Measurements from ENCODE around the gene CAMK1D.
"Not testable (repeated sequence)": the region's sequence is repeated elsewhere in the genome, so short reads cannot be mapped to it uniquely, and the experiment has no call there.

Gene CAMK1D

DNA sequence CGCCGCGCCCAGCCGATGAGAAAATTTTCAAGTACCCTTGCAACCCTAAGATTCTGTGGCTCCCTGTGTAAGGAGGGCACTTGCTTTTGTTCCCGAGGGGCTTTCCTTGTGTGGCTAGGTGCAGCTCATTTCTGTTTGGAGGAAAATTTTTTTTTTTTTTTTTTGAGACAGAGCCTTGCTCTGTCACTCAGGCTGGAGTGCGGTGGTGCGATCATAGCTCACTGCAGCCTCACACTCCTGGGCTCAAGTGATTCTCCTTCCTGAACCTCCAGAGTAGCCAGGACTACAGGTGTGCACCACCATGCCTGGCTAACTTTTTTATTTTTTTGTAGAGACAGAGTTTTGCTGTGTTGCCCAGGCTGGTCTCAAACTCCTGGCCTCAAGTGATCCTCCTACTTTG, 5.3 kb downstream of the CAMK1D start:
- H4K5ac ChIP-seq (ENCODE audit: low read length); DNase-seq; H3K79me1 ChIP-seq (ENCODE audit: low read length); H2BK15ac ChIP-seq (replicated peaks; ENCODE audit: low read depth); H3K4me1 ChIP-seq (ENCODE audit: control insufficient read depth, low read depth, low read length); H3K4me2 ChIP-seq (ENCODE audit: low read length); H3K4me3 ChIP-seq (ENCODE audit: low read length); H3K9ac ChIP-seq (ENCODE audit: low read length); H3K4ac ChIP-seq (ENCODE audit: low read depth, low read length); H2BK120ac ChIP-seq (ENCODE audit: low read depth, low read length); H3K18ac ChIP-seq (ENCODE audit: low read length); H3K23ac ChIP-seq (ENCODE audit: low read length); H3K27ac ChIP-seq (ENCODE audit: low read depth, low read length); H3K56ac ChIP-seq (ENCODE audit: low read length); H2BK5ac ChIP-seq (ENCODE audit: low read length); H3K79me2 ChIP-seq (ENCODE audit: control insufficient read depth, insufficient read depth, low read length); H4K8ac ChIP-seq (ENCODE audit: low read depth, low read length); H3K36me3 ChIP-seq (ENCODE audit: control insufficient read depth, insufficient read depth, low read length); H3K27me3 ChIP-seq (ENCODE audit: insufficient read depth, low read length, poor library complexity); H2AK5ac ChIP-seq (ENCODE audit: low read length): not testable (repeated sequence)
- WGBS (ENCODE audit: extremely low coverage, insufficient coverage, low lambda C conversion rate): no CpG with 5 or more reads among the region's 7 CpGs

DNA sequence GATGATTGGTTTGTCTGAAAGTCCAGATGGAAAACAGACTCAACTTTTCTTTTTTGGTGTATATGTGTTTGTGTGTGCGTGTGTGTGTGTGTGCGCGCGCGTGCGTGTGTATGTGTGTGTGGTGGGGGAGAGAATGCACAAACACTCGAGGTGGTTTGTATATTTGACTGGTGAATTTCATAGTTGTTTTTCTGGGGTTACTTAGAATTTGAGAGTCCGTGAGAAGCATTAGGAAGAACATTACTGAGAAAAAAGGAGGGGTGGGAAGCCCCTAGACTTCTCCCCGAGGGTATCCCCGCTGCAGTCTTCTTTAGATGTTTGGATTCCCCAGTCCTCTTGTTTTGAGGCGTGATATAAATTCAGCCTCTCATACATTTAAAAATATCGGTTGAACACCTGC, 6.0 kb downstream of the CAMK1D start:
- Histone ChIP-seq H3K9ac (ENCODE audit: low read length) (no peak overlapping the region), H4K5ac (ENCODE audit: low read length) (no peak overlapping the region), H3K4me1 (ENCODE audit: control insufficient read depth, low read depth, low read length) (peaks cover 11% of the 10 kb centered on the region), H3K4me3 (ENCODE audit: low read length) (no peak overlapping the region), H3K4ac (ENCODE audit: low read depth, low read length) (no peak overlapping the region), H2AK5ac (ENCODE audit: low read length) (no peak overlapping the region), H3K27me3 (ENCODE audit: insufficient read depth, low read length, poor library complexity) (no peaks in the 10 kb centered on the region), H3K36me3 (ENCODE audit: control insufficient read depth, insufficient read depth, low read length) (no peaks in the 10 kb centered on the region), H3K18ac (ENCODE audit: low read length) (no peak overlapping the region), H2BK15ac (replicated peaks; ENCODE audit: low read depth) (no peak overlapping the region), H2BK120ac (ENCODE audit: low read depth, low read length) (no peak overlapping the region), H3K79me1 (ENCODE audit: low read length) (peaks cover 3% of the 10 kb centered on the region), H3K23ac (ENCODE audit: low read length) (no peak overlapping the region), H2BK5ac (ENCODE audit: low read length) (no peak overlapping the region), H3K27ac (ENCODE audit: low read depth, low read length) (no peak overlapping the region), H4K8ac (ENCODE audit: low read depth, low read length) (no peak overlapping the region), H3K4me2 (ENCODE audit: low read length) (no peak overlapping the region), H3K79me2 (ENCODE audit: control insufficient read depth, insufficient read depth, low read length) (no peaks in the 10 kb centered on the region), H3K56ac (ENCODE audit: low read length) (no peak overlapping the region)
- DNase-seq: no peak
- no CpG with 5 or more reads among the region's 12 CpGs for WGBS (ENCODE audit: extremely low coverage, insufficient coverage, low lambda C conversion rate)

DNA sequence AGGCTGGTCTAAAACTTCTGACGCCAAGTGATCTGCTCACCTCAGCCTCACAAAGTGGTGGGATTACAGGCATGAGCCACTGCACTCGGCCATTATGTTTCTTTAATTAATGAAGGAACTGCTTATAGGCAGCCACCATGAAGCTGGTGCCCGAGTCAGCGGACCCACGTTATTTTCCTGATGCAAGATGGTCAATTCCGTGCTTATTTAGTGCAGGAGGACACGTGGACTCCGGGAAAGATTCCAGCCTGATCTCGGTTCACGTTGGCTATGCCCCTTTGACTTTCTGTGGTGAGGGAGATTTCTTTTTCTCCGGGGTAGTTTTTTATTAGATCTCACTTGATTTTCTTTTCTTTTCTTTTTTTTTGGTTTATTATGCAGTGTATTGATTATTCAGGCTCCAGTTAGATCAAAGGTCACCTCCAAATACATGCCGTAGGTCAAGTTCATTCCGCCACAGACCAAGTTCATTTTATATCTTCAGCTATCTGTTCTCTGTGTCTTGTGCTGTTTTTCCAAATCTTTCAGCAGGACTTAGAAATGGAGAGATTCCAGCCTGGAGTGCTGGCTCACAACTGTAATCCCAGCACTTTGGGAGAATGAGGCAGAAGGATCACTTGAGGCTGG, 8.3 kb downstream of the CAMK1D start:
- Histone ChIP-seq H3K18ac (ENCODE audit: low read length) (no peak overlapping the region), H4K5ac (ENCODE audit: low read length) (no peak overlapping the region), H2BK15ac (replicated peaks; ENCODE audit: low read depth) (no peak overlapping the region), H3K56ac (ENCODE audit: low read length) (no peak overlapping the region), H3K4me1 (ENCODE audit: control insufficient read depth, low read depth, low read length) (peaks cover 9% of the 10 kb centered on the region), H4K8ac (ENCODE audit: low read depth, low read length) (no peak overlapping the region), H2BK120ac (ENCODE audit: low read depth, low read length) (no peak overlapping the region), H2BK5ac (ENCODE audit: low read length) (no peak overlapping the region), H3K23ac (ENCODE audit: low read length) (no peak overlapping the region), H3K36me3 (ENCODE audit: control insufficient read depth, insufficient read depth, low read length) (no peaks in the 10 kb centered on the region), H3K4me2 (ENCODE audit: low read length) (no peak overlapping the region), H3K4me3 (ENCODE audit: low read length) (no peak overlapping the region), H3K79me1 (ENCODE audit: low read length) (peaks cover 3% of the 10 kb centered on the region), H3K27me3 (ENCODE audit: insufficient read depth, low read length, poor library complexity) (no peaks in the 10 kb centered on the region), H3K9ac (ENCODE audit: low read length) (no peak overlapping the region), H2AK5ac (ENCODE audit: low read length) (no peak overlapping the region), H3K4ac (ENCODE audit: low read depth, low read length) (no peak overlapping the region), H3K27ac (ENCODE audit: low read depth, low read length) (no peak overlapping the region), H3K79me2 (ENCODE audit: control insufficient read depth, insufficient read depth, low read length) (no peaks in the 10 kb centered on the region)
- DNase-seq: no peak
- WGBS (ENCODE audit: extremely low coverage, insufficient coverage, low lambda C conversion rate): no CpG with 5 or more reads among the region's 13 CpGs

DNA sequence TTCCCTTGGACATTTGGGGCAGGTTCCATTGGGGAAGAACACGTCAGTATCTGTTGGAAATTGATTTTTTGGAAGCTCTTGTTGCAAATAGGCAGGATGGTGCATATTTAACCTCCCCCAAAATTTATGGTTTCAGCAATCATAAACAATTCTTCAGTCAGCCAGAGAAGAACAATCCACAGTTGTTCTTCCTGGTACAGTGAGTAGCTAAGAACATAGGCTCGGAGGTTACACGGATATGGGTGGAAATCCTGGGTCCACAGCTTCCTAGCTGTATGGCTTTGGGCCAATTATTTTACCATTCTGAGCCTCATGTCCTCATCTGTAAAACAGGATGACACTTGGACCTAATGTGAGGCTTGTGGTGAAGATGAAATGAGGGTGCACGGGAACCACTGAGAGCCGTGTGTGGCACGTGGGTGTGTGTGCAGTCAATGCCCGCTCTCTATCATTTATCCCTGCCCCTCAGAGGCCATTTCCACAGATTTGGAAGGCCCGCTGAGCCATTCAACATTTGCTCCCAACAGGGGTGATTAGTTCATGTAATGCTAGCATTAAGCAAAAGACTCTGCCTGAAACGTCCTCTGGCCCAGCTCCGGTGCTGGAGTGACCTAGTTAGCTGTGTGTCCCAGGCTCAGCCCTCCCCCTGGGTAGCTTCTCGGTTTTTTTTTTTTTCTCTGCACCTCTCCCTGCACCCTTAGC, 9.7 kb downstream of the CAMK1D start:
- Histone ChIP-seq H2BK15ac (replicated peaks; ENCODE audit: low read depth) (no peak overlapping the region), H2BK120ac (ENCODE audit: low read depth, low read length) (no peak overlapping the region), H3K9ac (ENCODE audit: low read length) (no peak overlapping the region), H4K8ac (ENCODE audit: low read depth, low read length) (no peak overlapping the region), H3K18ac (ENCODE audit: low read length) (no peak overlapping the region), H3K4me3 (ENCODE audit: low read length) (no peak overlapping the region), H2AK5ac (ENCODE audit: low read length) (no peak overlapping the region), H3K79me2 (ENCODE audit: control insufficient read depth, insufficient read depth, low read length) (no peaks in the 10 kb centered on the region), H4K5ac (ENCODE audit: low read length) (no peak overlapping the region), H3K23ac (ENCODE audit: low read length) (peak overlapping the region; percentile 35), H3K36me3 (ENCODE audit: control insufficient read depth, insufficient read depth, low read length) (no peaks in the 10 kb centered on the region), H3K27ac (ENCODE audit: low read depth, low read length) (no peak overlapping the region), H3K27me3 (ENCODE audit: insufficient read depth, low read length, poor library complexity) (no peaks in the 10 kb centered on the region), H3K4ac (ENCODE audit: low read depth, low read length) (no peak overlapping the region), H3K56ac (ENCODE audit: low read length) (no peak overlapping the region), H3K4me1 (ENCODE audit: control insufficient read depth, low read depth, low read length) (peaks cover 8% of the 10 kb centered on the region), H3K79me1 (ENCODE audit: low read length) (peaks cover 2% of the 10 kb centered on the region), H3K4me2 (ENCODE audit: low read length) (no peak overlapping the region), H2BK5ac (ENCODE audit: low read length) (no peak overlapping the region)
- no peak for DNase-seq
- no CpG with 5 or more reads among the region's 11 CpGs for WGBS (ENCODE audit: extremely low coverage, insufficient coverage, low lambda C conversion rate)

DNA sequence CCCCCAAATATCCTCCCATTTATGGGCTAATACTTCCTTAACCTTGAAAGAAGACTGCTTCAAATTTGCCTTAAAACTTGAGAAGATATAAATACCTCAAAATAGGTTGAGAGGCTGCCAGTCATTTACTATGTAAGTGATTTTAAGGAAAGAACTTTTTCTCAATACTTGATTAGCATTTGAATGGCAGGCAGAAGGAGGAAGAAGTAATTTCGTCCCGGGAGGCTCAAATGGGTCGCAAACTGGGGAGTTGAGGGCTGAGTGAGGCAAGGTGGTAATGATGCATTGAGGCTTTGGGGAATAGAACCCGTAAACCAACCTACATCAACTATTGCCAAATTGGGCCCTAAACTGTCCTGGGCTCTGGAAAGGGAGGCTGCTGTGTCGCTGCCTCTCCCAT, 11.1 kb downstream of the CAMK1D start:
- H2BK15ac ChIP-seq (replicated peaks; ENCODE audit: low read depth): no peak overlapping the region
- H3K27ac ChIP-seq (ENCODE audit: low read depth, low read length): no peak overlapping the region
- no peaks in the 10 kb centered on the region for H3K36me3 ChIP-seq (ENCODE audit: control insufficient read depth, insufficient read depth, low read length)
- H3K4me1 ChIP-seq (ENCODE audit: control insufficient read depth, low read depth, low read length): peaks cover 8% of the 10 kb centered on the region
- H3K23ac ChIP-seq (ENCODE audit: low read length): no peak overlapping the region
- H3K4me2 ChIP-seq (ENCODE audit: low read length): no peak overlapping the region
- H2BK5ac ChIP-seq (ENCODE audit: low read length): no peak overlapping the region
- H3K56ac ChIP-seq (ENCODE audit: low read length): no peak overlapping the region
- H3K27me3 ChIP-seq (ENCODE audit: insufficient read depth, low read length, poor library complexity): no peaks in the 10 kb centered on the region
- no peak overlapping the region for H3K18ac ChIP-seq (ENCODE audit: low read length)
- H4K8ac ChIP-seq (ENCODE audit: low read depth, low read length): no peak overlapping the region
- no peak overlapping the region for H3K9ac ChIP-seq (ENCODE audit: low read length)
- no peak overlapping the region for H4K5ac ChIP-seq (ENCODE audit: low read length)
- H3K4me3 ChIP-seq (ENCODE audit: low read length): no peak overlapping the region
- H3K79me1 ChIP-seq (ENCODE audit: low read length): peaks cover 1% of the 10 kb centered on the region
- H3K79me2 ChIP-seq (ENCODE audit: control insufficient read depth, insufficient read depth, low read length): no peaks in the 10 kb centered on the region
- no peak for DNase-seq
- H2BK120ac ChIP-seq (ENCODE audit: low read depth, low read length): no peak overlapping the region
- WGBS (ENCODE audit: extremely low coverage, insufficient coverage, low lambda C conversion rate): no CpG with 5 or more reads among the region's 5 CpGs
- H3K4ac ChIP-seq (ENCODE audit: low read depth, low read length): no peak overlapping the region
- H2AK5ac ChIP-seq (ENCODE audit: low read length): no peak overlapping the region

DNA sequence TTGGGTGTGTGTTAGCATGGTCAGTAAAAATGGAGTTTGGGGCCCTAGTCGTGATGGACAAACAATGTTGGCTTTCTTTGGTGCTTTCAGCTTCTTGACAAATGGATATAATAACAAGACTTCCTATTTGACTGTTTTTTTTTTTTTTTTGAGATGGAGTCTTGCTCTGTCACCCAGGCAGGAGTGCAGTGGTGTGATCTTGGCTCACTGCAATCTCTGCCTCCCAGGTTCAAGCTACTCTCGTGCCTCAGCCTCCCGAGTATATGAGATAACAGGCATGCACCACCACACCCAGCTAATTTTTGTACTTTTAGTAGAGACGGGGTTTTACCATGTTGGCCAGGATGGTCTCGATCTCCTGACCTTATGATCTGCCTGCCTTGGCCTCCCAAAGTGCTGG, 11.8 kb downstream of the CAMK1D start:
- H3K56ac ChIP-seq (ENCODE audit: low read length); H3K4me1 ChIP-seq (ENCODE audit: control insufficient read depth, low read depth, low read length); H3K79me2 ChIP-seq (ENCODE audit: control insufficient read depth, insufficient read depth, low read length); H3K9ac ChIP-seq (ENCODE audit: low read length); H3K27ac ChIP-seq (ENCODE audit: low read depth, low read length); H3K23ac ChIP-seq (ENCODE audit: low read length); H2BK5ac ChIP-seq (ENCODE audit: low read length); H2BK15ac ChIP-seq (replicated peaks; ENCODE audit: low read depth); H3K4ac ChIP-seq (ENCODE audit: low read depth, low read length); DNase-seq; H3K4me2 ChIP-seq (ENCODE audit: low read length); H2AK5ac ChIP-seq (ENCODE audit: low read length); H3K27me3 ChIP-seq (ENCODE audit: insufficient read depth, low read length, poor library complexity); H4K5ac ChIP-seq (ENCODE audit: low read length); H3K4me3 ChIP-seq (ENCODE audit: low read length); H4K8ac ChIP-seq (ENCODE audit: low read depth, low read length); H3K18ac ChIP-seq (ENCODE audit: low read length); H2BK120ac ChIP-seq (ENCODE audit: low read depth, low read length); H3K79me1 ChIP-seq (ENCODE audit: low read length); H3K36me3 ChIP-seq (ENCODE audit: control insufficient read depth, insufficient read depth, low read length): not testable (repeated sequence)
- WGBS (ENCODE audit: extremely low coverage, insufficient coverage, low lambda C conversion rate): no CpG with 5 or more reads among the region's 5 CpGs
